CD14-positive monocyte (primary cell): ENCODE results near the gene SPPL2C. TPM values are rescaled to one million over a fixed set of nuclear protein-coding genes. Genes with fewer than 3 reads are reported as not detected.

Source experiments
- DNase-seq, 3 donors: peaks; one replicate each; pipeline ENCODE4 v3.0.0-alpha.2; 2011 to 2022
- H2AFZ ChIP-seq: 2 replicates; pipeline ENCODE4 v1.6.0; 2012; ENCODE audit warnings: mild to moderate bottlenecking, low read depth, low read length, inconsistent platforms; ENCODE audit not compliant: insufficient read depth, poor library complexity, severe bottlenecking
- H3K27ac ChIP-seq, 2 donors: 1 replicate in 1 of 2; 2 replicates in 1 of 2; pipeline ENCODE4 v1.5.1; 2012 to 2013; ENCODE audit warnings: low read length in 2 of 2, control low read depth in 1 of 2, inconsistent platforms in 1 of 2, low read depth in 1 of 2, mild to moderate bottlenecking in 1 of 2
- H3K27me3 ChIP-seq, 2 donors: one replicate each; pipeline versions ENCODE4 v1.6.0 to v1.6.1; 2011 to 2013; ENCODE audit warnings: low read length in 2 of 2; ENCODE audit not compliant: control insufficient read depth in 2 of 2, insufficient read depth in 2 of 2
- H3K36me3 ChIP-seq, 2 donors: replicated peaks in 1 of 2; 1 replicate in 1 of 2; 2 replicates in 1 of 2; pipeline versions ENCODE4 v1.5.1 to v1.6.1; 2012 to 2013; ENCODE audit warnings: low read length in 2 of 2, control low read depth in 1 of 2, inconsistent platforms in 1 of 2, mild to moderate bottlenecking in 1 of 2; ENCODE audit not compliant: insufficient read depth in 2 of 2, control insufficient read depth in 1 of 2
- H3K4me1 ChIP-seq, 2 donors: 1 replicate in 1 of 2; 2 replicates in 1 of 2; pipeline versions ENCODE4 v1.5.1 to v1.6.1; 2012 to 2013; ENCODE audit warnings: low read length in 2 of 2, control low read depth in 1 of 2, inconsistent platforms in 1 of 2, mild to moderate bottlenecking in 1 of 2, moderate library complexity in 1 of 2; ENCODE audit not compliant: insufficient read depth in 2 of 2, control insufficient read depth in 1 of 2
- H3K4me2 ChIP-seq: replicated peaks from 2 replicates; pipeline ENCODE3; 2012; ENCODE audit warnings: low read length, moderate library complexity, mild to moderate bottlenecking; ENCODE audit not compliant: poor library complexity, severe bottlenecking; ENCODE audit errors: extremely low read depth
- H3K4me3 ChIP-seq, 3 experiments: fragments of 200-600 bp in 1 of 3; sonication (generic) in 1 of 3; replicated peaks in 1 of 3; 1 replicate in 2 of 3; 2 replicates in 1 of 3; pipeline ENCODE4 v1.5.1; 2011 to 2013; ENCODE audit warnings: low read length in 3 of 3, mild to moderate bottlenecking in 3 of 3, control low read depth in 2 of 3, low read depth in 2 of 3, inconsistent platforms in 1 of 3, moderate library complexity in 1 of 3
- H3K79me2 ChIP-seq: 2 replicates; pipeline ENCODE4 v1.6.0; 2012; ENCODE audit warnings: mild to moderate bottlenecking, control low read depth, inconsistent platforms, low read length, moderate library complexity; ENCODE audit not compliant: insufficient read depth
- H3K9ac ChIP-seq: 2 replicates; pipeline ENCODE4 v1.6.0; 2017; ENCODE audit warnings: low read length, mild to moderate bottlenecking; ENCODE audit not compliant: insufficient read depth, poor library complexity, severe bottlenecking
- H3K9me3 ChIP-seq, 2 donors: replicated peaks in 1 of 2; 1 replicate in 1 of 2; 2 replicates in 1 of 2; pipeline versions ENCODE4 v1.5.1 to v1.6.1; 2012 to 2013; ENCODE audit warnings: low read length in 2 of 2, control low read depth in 1 of 2; ENCODE audit not compliant: control insufficient read depth in 1 of 2, insufficient read depth in 1 of 2
- H4K20me1 ChIP-seq: 2 replicates; pipeline ENCODE4 v1.6.0; 2012; ENCODE audit warnings: mild to moderate bottlenecking, low read length, control low read depth, moderate library complexity; ENCODE audit not compliant: insufficient read depth
- H3K27ac Mint-ChIP-seq, 7 donors: one replicate each; pipeline ENCODE4 v1.8.0; 2020; ENCODE audit warnings: mild to moderate bottlenecking in 7 of 7, mixed read lengths in 7 of 7, moderate library complexity in 6 of 7, inconsistent platforms in 2 of 7
- H3K27me3 Mint-ChIP-seq, 3 donors: one replicate each; pipeline ENCODE4 v1.8.0; 2021 to 2022; ENCODE audit warnings: low read depth in 3 of 3, mild to moderate bottlenecking in 3 of 3, mixed read lengths in 3 of 3, moderate library complexity in 3 of 3, inconsistent platforms in 1 of 3
- H3K36me3 Mint-ChIP-seq, 2 donors: one replicate each; pipeline ENCODE4 v1.8.0; 2020; ENCODE audit warnings: mixed read lengths in 2 of 2, inconsistent platforms in 1 of 2, mild to moderate bottlenecking in 1 of 2
- H3K4me1 Mint-ChIP-seq: one replicate; pipeline ENCODE4 v1.8.0; 2020; ENCODE audit warnings: mild to moderate bottlenecking, mixed read lengths
- H3K4me3 Mint-ChIP-seq, 2 donors: one replicate each; pipeline ENCODE4 v1.8.0; 2020; ENCODE audit warnings: mild to moderate bottlenecking in 2 of 2, mixed read lengths in 2 of 2, moderate library complexity in 1 of 2
- H3K9me3 Mint-ChIP-seq, 7 donors: one replicate each; pipeline ENCODE4 v1.8.0; 2020 to 2022; ENCODE audit warnings: mixed read lengths in 7 of 7, mild to moderate bottlenecking in 6 of 7, moderate library complexity in 6 of 7, inconsistent platforms in 2 of 7
- CTCF ChIP-seq: fragments of 200-600 bp; IDR thresholded peaks from one replicate; pipeline ENCODE4 v1.8.0; 2022; ENCODE audit warnings: antibody characterized with exemption, mild to moderate bottlenecking
- WGBS: methylation state at CpG from one replicate; pipeline ENCODE4 v1.1.5; 2013; ENCODE audit warnings: missing lambda C conversion rate; ENCODE audit not compliant: insufficient coverage; 5-methylcytosine and 5-hydroxymethylcytosine counted together
- intact Hi-C, 2 donors: fragments of 100-400 bp; cut with micrococcal nuclease; formaldehyde crosslinking; loops; one replicate each; pipeline versions ENCODE4 v1.15.0 to v1.15.1; 2023
- polyA plus RNA-seq, 3 donors: library from polyadenylated mRNA; depleted of rRNA in 1 of 3; unstranded in 2 of 3; stranded (reverse) in 1 of 3; fragments of 300-500 nt in 2 of 3; fragments of >200 nt in 1 of 3; fragmentation: Illumina TruSeq in 2 of 3; gene quantifications; 1 replicate in 2 of 3; 2 replicates in 1 of 3; pipeline ENCODE4 v1.2.3, GENCODE V29; 2012 to 2021

Gene SPPL2C
- polyA plus RNA-seq, 3 donors, result not detected

- no peak for DNase-seq
- no peaks in the 10 kb centered on the region for H3K36me3 Mint-ChIP-seq
- H3K4me3 Mint-ChIP-seq, result peak overlapping the region in 1 of 2 donors; percentile 3
- no peaks in the 10 kb centered on the region for H3K36me3 ChIP-seq
- no peak overlapping the region for H3K4me2 ChIP-seq
- H3K4me3 ChIP-seq, result no peak overlapping the region
- no peak for TF ChIP-seq CTCF
- H3K27me3 ChIP-seq, result peaks cover 0 to under 1% of the 10 kb centered on the region in 2 donors
- 90% methylated on average over 14 of the region's 15 CpGs for WGBS
- no peaks in the 10 kb centered on the region for H3K4me1 Mint-ChIP-seq
- H3K27ac ChIP-seq, result no peak overlapping the region
- no peak overlapping the region for H3K9ac ChIP-seq
- no peaks in the 10 kb centered on the region for H4K20me1 ChIP-seq
- peaks cover 0 to 2% (median 0%) of the 10 kb centered on the region in 7 donors for H3K9me3 Mint-ChIP-seq
- no peaks in the 10 kb centered on the region for H3K4me1 ChIP-seq
- H3K9me3 ChIP-seq, result no peaks in the 10 kb centered on the region
- H3K27me3 Mint-ChIP-seq, result peaks cover 4 to 10% (median 5%) of the 10 kb centered on the region in 3 donors
- intact Hi-C loops, result no loop called here
- H3K79me2 ChIP-seq, result no peaks in the 10 kb centered on the region
- no peak overlapping the region for H2AFZ ChIP-seq
- no peak overlapping the region for H3K27ac Mint-ChIP-seq
These were observed 16.0 kb upstream of the SPPL2C start for GRCh38 chr17:45828582-45829133.

DNA sequence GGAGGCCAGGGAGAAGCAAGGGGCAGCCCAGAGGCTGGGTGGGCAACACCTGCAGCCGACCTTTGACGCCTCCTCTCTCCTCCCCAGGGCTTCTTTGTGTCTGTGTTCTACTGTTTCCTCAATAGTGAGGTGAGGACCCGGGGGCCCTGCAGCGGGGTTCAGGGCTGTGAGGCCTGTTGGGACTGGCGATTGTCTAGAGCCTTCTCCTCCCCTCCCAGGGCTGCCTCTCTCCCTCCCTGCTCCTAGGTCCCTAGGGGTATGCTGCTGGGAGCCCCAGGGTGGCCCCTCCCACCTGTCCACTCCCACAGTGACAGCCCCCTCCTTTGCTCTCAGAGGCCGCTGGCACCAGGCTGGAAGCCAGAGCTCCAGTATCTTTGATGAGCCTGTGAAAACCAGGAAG lies 10.8 kb upstream of the SPPL2C start:
- no peaks in the 10 kb centered on the region for H3K9me3 Mint-ChIP-seq
- Histone ChIP-seq H3K27ac (no peak overlapping the region), H3K4me3 (no peak overlapping the region), H4K20me1 (no peaks in the 10 kb centered on the region), H3K36me3 (no peaks in the 10 kb centered on the region), H3K79me2 (no peaks in the 10 kb centered on the region), H3K27me3 (no peaks in the 10 kb centered on the region), H2AFZ (no peak overlapping the region), H3K4me1 (no peaks in the 10 kb centered on the region), H3K4me2 (no peak overlapping the region), H3K9ac (no peak overlapping the region), H3K9me3 (no peaks in the 10 kb centered on the region)
- WGBS, result 83% methylated on average over 2 of the region's 6 CpGs
- peaks cover 1 to 5% (median 4%) of the 10 kb centered on the region in 3 donors for H3K27me3 Mint-ChIP-seq
- H3K4me3 Mint-ChIP-seq, result no peak overlapping the region
- no peaks in the 10 kb centered on the region for H3K36me3 Mint-ChIP-seq
- intact Hi-C loops, result loop anchor here in 1 of 2 donors (10.0 kb wide), 1 partner anchor 439 kb away; no protein-coding TSS in a partner anchor
- H3K27ac Mint-ChIP-seq, result peak overlapping the region in 1 of 7 donors; percentile 58
- no peak for TF ChIP-seq CTCF
- DNase-seq, result no peak
- H3K4me1 Mint-ChIP-seq, result no peaks in the 10 kb centered on the region
